ENCODE results near the gene HACL1.
A peak's percentile ranks its signal among the peaks of the same experiment; 100 is the strongest.

The HACL1 gene

DNA sequence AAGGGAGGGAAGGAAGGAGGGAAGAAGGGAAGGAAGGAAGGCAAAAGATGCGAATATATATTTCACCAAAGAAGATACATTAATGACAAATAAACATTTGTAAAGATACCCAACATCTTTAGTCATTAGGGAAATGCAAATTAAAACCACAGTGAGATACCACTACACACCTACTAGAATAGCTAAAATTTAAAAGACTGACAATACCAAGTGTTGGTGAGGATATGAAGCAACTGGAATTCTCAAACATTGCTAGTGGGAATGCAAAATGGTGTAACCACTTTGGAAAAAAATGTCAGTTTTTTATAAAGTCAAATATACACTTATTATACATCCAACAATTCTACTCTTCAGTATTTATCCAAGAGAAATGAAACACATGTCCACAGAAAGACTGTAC is 75.6 kb downstream of the HACL1 start:
- TF ChIP-seq CREB1 (IDR thresholded peaks at IDR 0.05; ENCODE audit: low read depth) (no peak), YY1 (IDR thresholded peaks at IDR 0.05; ENCODE audit: low read depth) (no peak), TCF12 (IDR thresholded peaks at IDR 0.05; ENCODE audit: low read depth) (no peak), NFIC (IDR thresholded peaks at IDR 0.05) (no peak), RAD21 (IDR thresholded peaks at IDR 0.05; ENCODE audit: low read depth) (no peak), EP300 (IDR thresholded peaks at IDR 0.05; ENCODE audit: borderline replicate concordance) (no peak), TEAD4 (IDR thresholded peaks at IDR 0.05) (no peak), EGR1 (IDR thresholded peaks at IDR 0.05) (no peak), ZBTB7A (IDR thresholded peaks at IDR 0.05; ENCODE audit: low read depth) (no peak), CEBPB (IDR thresholded peaks at IDR 0.05) (no peak)
- TF ChIP-seq, protein P1, sequence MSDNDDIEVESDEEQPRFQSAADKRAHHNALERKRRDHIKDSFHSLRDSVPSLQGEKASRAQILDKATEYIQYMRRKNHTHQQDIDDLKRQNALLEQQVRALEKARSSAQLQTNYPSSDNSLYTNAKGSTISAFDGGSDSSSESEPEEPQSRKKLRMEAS (IDR thresholded peaks at IDR 0.05): no peak
- TF ChIP-seq, protein P2, sequence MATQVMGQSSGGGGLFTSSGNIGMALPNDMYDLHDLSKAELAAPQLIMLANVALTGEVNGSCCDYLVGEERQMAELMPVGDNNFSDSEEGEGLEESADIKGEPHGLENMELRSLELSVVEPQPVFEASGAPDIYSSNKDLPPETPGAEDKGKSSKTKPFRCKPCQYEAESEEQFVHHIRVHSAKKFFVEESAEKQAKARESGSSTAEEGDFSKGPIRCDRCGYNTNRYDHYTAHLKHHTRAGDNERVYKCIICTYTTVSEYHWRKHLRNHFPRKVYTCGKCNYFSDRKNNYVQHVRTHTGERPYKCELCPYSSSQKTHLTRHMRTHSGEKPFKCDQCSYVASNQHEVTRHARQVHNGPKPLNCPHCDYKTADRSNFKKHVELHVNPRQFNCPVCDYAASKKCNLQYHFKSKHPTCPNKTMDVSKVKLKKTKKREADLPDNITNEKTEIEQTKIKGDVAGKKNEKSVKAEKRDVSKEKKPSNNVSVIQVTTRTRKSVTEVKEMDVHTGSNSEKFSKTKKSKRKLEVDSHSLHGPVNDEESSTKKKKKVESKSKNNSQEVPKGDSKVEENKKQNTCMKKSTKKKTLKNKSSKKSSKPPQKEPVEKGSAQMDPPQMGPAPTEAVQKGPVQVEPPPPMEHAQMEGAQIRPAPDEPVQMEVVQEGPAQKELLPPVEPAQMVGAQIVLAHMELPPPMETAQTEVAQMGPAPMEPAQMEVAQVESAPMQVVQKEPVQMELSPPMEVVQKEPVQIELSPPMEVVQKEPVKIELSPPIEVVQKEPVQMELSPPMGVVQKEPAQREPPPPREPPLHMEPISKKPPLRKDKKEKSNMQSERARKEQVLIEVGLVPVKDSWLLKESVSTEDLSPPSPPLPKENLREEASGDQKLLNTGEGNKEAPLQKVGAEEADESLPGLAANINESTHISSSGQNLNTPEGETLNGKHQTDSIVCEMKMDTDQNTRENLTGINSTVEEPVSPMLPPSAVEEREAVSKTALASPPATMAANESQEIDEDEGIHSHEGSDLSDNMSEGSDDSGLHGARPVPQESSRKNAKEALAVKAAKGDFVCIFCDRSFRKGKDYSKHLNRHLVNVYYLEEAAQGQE (IDR thresholded peaks at IDR 0.05; ENCODE audit: low read depth): no peak
- TF ChIP-seq, protein P3, sequence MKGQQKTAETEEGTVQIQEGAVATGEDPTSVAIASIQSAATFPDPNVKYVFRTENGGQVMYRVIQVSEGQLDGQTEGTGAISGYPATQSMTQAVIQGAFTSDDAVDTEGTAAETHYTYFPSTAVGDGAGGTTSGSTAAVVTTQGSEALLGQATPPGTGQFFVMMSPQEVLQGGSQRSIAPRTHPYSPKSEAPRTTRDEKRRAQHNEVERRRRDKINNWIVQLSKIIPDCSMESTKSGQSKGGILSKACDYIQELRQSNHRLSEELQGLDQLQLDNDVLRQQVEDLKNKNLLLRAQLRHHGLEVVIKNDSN (IDR thresholded peaks at IDR 0.05): no peak

DNA sequence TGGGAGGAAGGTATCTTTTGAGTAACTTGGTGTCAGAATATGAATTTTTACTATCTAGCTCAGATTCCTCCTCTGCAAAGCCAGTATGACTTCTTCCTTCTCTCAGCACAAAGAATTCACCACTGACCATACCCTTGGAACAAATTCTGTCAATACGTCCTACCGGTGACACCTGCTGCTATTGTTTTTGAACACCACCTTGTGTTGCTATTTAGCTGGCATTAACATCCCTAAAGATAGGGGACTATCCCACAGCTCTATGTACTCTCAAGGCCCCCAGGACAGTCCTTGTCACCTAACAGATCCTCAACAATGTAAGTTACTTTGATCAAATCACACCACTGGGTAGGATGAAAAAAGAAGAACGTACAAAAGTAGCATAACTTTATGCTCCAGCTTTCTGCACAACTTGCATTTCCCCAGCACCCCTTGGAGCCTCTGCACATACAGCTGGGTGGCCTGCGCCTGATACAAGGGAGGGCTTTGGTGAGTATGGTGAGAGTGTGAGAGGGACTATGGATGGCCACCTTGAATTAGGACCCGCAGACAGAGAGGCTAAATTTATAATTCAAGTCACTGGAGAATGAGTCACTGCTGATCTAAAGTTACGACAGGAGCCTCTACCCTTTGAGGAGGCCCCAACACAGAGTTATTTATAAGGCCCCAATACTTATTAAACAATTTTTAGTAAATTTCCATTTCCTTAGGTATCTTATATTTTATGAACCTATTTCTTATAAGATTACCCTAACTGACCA is 77.5 kb downstream of the HACL1 start:
- TF ChIP-seq RAD21 (IDR thresholded peaks at IDR 0.05; ENCODE audit: low read depth): 0 out of 2 replicates have a peak, but pooled peaks have one; percentile 2
- TF ChIP-seq, protein P2 (IDR thresholded peaks at IDR 0.05; ENCODE audit: low read depth): no peak

DNA sequence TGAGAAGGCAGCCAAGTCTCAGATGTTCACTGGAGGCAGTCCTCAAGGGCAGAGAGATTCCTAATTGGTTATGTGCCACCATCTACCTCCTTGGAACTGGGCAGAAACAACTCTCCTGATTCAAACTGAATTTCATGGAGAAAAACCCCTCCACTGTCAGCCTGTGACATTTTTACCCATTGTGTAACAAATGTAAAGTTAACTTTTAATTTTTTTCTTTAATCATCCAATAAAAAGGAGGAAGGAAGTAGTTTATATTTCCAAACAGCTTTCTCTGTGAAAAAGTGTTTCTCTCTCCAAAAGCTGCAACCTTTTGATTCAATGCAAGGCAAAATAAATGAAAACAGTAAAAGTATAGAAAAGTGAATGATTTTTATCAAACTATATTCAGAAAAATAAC is 79.4 kb downstream of the HACL1 start:
- TF ChIP-seq EGR1 (IDR thresholded peaks at IDR 0.05) (no peak), NFIC (IDR thresholded peaks at IDR 0.05) (no peak), FOXM1 (IDR thresholded peaks at IDR 0.05; ENCODE audit: borderline replicate concordance, low read depth) (no peak), ZBTB7A (IDR thresholded peaks at IDR 0.05; ENCODE audit: low read depth) (no peak), TEAD4 (IDR thresholded peaks at IDR 0.05) (no peak), CREB1 (IDR thresholded peaks at IDR 0.05; ENCODE audit: low read depth) (no peak), RAD21 (IDR thresholded peaks at IDR 0.05; ENCODE audit: low read depth) (no peak), TAF1 (IDR thresholded peaks at IDR 0.05; ENCODE audit: low read depth) (no peak), TCF12 (IDR thresholded peaks at IDR 0.05; ENCODE audit: low read depth) (no peak), EP300 (IDR thresholded peaks at IDR 0.05; ENCODE audit: borderline replicate concordance) (no peak), YY1 (IDR thresholded peaks at IDR 0.05; ENCODE audit: low read depth) (no peak)
- TF ChIP-seq, protein P3 (IDR thresholded peaks at IDR 0.05): no peak
- TF ChIP-seq, protein P1 (IDR thresholded peaks at IDR 0.05): no peak
- TF ChIP-seq, protein P2 (IDR thresholded peaks at IDR 0.05; ENCODE audit: low read depth): no peak

DNA sequence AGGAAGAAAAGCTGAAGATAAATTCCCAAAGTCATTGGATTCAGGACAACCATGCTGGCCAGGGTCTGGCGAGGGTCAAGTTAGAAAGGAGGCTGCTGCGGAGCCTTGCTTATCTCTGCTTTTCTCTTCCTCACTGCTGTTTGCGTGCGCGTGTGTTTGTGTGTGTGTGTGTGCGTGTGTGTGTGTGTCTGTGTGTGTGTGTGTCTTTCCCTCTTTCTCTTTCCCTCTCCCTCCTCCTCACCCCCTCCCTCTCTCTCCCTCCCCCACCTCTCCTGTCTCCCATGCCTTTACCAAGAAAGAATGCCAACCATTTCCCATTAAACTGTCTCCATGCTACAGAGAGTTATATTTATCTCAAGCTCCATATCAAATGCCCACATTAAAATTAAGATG is 79.8 kb downstream of the HACL1 start, which contains the start of gene COLQ:
COLQ (minus strand) TSS at position 134 of the 393 bp plus-strand sequence; CDS start at position 53, 81 bp downstream.
- TF ChIP-seq YY1 (IDR thresholded peaks at IDR 0.05; ENCODE audit: low read depth) (no peak), TCF12 (IDR thresholded peaks at IDR 0.05; ENCODE audit: low read depth) (no peak), NFIC (IDR thresholded peaks at IDR 0.05) (no peak), CREB1 (IDR thresholded peaks at IDR 0.05; ENCODE audit: low read depth) (no peak), TAF1 (IDR thresholded peaks at IDR 0.05; ENCODE audit: low read depth) (no peak), EP300 (IDR thresholded peaks at IDR 0.05; ENCODE audit: borderline replicate concordance) (no peak), ZBTB7A (IDR thresholded peaks at IDR 0.05; ENCODE audit: low read depth) (no peak)
- TF ChIP-seq, protein P1 (IDR thresholded peaks at IDR 0.05): no peak
- TF ChIP-seq, protein P3 (IDR thresholded peaks at IDR 0.05): no peak
- TF ChIP-seq, protein P2 (IDR thresholded peaks at IDR 0.05; ENCODE audit: low read depth): no peak
